GM21825 (cell line): ENCODE data around the gene SEMA3G.

Experiments used
- ATAC-seq: cut with Tn5 transposase; IDR thresholded peaks from one replicate; pipeline ENCODE4 v1.9.1; 2021; ENCODE audit warnings: mild to moderate bottlenecking, moderate library complexity; ENCODE audit not compliant: unreplicated experiment

SEMA3G gene

GRCh38 chr3:52454250-52454937 lies 9.5 kb upstream of the SEMA3G start:
- ATAC-seq = no peak

- no peak for ATAC-seq
Observed at GRCh38 chr3:52453496-52454249, 8.8 kb upstream of the SEMA3G start, which contains the start of gene TNNC1. Gene TNNC1, minus strand, starts transcription at chr3:52454041. Its CDS starts 26 bp downstream, at chr3:52454015.

- ATAC-seq = no peak
Observed at GRCh38 chr3:52452570-52453221, 7.8 kb upstream of the SEMA3G start.

GRCh38 chr3:52452126-52452525 lies 7.2 kb upstream of the SEMA3G start:
- no peak for ATAC-seq

GRCh38 chr3:52451237-52452083 lies 6.6 kb upstream of the SEMA3G start:
- ATAC-seq = no peak

- ATAC-seq = no peak
Observed at GRCh38 chr3:52450489-52451236, 5.8 kb upstream of the SEMA3G start.

GRCh38 chr3:52447512-52448355 lies 2.8 kb upstream of the SEMA3G start:
- no peak for ATAC-seq

GRCh38 chr3:52446631-52447511 lies 2.0 kb upstream of the SEMA3G start:
- no peak for ATAC-seq

GRCh38 chr3:52446042-52446441 lies 1.1 kb upstream of the SEMA3G start:
- no peak for ATAC-seq

GRCh38 chr3:52443791-52444687 lies 864 bp downstream of the SEMA3G start:
- no peak for ATAC-seq

GRCh38 chr3:52443268-52443610 lies 1.7 kb downstream of the SEMA3G start:
- ATAC-seq = no peak

- no peak for ATAC-seq
Observed at GRCh38 chr3:52442409-52443267, 2.3 kb downstream of the SEMA3G start.

GRCh38 chr3:52441772-52442332 lies 3.1 kb downstream of the SEMA3G start:
- ATAC-seq = no peak

- no peak for ATAC-seq
Observed at GRCh38 chr3:52441091-52441771, 3.7 kb downstream of the SEMA3G start.

- ATAC-seq = no peak
Observed at GRCh38 chr3:52440671-52441070, 4.2 kb downstream of the SEMA3G start.

GRCh38 chr3:52440249-52440551 lies 4.7 kb downstream of the SEMA3G start:
- ATAC-seq = no peak
